Hepatocyte (in vitro differentiated cells): Measurements from ENCODE around the gene GCGR.

Experiments
- EZH2 ChIP-seq: fragments of 200-600 bp; sonication (generic); IDR thresholded peaks from 2 replicates; pipeline ENCODE4 v1.6.1; 2016; ENCODE audit warnings: antibody characterized with exemption, mild to moderate bottlenecking, borderline replicate concordance
- TF ChIP-seq, protein P1 (sequence below): fragments of 200-600 bp; sonication (generic); IDR thresholded peaks from 2 replicates; pipeline ENCODE4 v1.5.1; 2016; ENCODE audit warnings: antibody characterized with exemption, mild to moderate bottlenecking; ENCODE audit not compliant: poor library complexity

DNA sequence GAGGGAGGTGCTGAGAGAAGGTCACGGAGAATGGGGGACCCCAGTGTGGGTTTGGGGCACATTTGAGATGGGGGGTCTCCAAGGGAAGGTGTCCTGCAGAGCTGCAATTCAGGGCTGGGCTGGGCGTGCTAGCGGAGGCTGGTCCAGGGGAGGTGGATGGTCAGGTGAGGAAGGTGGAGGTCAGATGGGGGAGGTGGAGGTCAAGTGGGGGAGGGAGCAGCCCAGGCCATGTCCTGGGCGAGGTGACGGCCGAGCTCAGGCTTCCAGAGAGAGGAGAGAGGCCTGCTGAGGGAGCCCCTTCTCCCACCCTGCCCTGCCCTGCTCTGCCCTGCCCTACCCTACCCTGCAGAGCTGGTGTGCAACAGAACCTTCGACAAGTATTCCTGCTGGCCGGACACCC is 6.5 kb downstream of the GCGR start:
- TF ChIP-seq, protein P1, sequence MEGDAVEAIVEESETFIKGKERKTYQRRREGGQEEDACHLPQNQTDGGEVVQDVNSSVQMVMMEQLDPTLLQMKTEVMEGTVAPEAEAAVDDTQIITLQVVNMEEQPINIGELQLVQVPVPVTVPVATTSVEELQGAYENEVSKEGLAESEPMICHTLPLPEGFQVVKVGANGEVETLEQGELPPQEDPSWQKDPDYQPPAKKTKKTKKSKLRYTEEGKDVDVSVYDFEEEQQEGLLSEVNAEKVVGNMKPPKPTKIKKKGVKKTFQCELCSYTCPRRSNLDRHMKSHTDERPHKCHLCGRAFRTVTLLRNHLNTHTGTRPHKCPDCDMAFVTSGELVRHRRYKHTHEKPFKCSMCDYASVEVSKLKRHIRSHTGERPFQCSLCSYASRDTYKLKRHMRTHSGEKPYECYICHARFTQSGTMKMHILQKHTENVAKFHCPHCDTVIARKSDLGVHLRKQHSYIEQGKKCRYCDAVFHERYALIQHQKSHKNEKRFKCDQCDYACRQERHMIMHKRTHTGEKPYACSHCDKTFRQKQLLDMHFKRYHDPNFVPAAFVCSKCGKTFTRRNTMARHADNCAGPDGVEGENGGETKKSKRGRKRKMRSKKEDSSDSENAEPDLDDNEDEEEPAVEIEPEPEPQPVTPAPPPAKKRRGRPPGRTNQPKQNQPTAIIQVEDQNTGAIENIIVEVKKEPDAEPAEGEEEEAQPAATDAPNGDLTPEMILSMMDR, result no peak
- no peak for TF ChIP-seq EZH2
